ENCODE data around the gene CPLX3.

CPLX3 gene

DNA sequence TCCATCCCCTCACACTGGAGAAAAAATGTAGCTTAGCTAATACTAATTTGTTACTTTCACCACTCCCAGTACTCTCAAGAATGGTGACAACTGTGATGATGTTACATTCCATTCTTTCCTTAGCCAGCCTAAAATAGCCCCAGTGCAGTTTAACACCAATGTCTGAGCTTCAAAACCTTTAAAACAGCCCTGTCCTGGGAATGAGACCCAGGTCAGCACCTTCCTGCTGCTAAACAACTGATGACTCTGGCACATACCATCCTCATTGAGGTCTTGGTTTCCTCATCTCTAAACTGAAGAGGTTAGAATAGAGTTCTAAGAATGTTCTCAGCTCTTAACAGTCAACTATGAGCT is 42.9 kb downstream of the CPLX3 start:
- no peak overlapping the region for H3K4me3 ChIP-seq (IDR thresholded peaks at IDR 0.05; ENCODE audit: insufficient read depth, low read depth, low read length)
- H3K79me2 ChIP-seq (ENCODE audit: insufficient read depth, low read depth): peaks cover 57% of the 10 kb centered on the region; the same call in 1 of the 2 replicates
- no peak overlapping the region for H3K9ac ChIP-seq
- H3K4me1 ChIP-seq (ENCODE audit: low read depth, poor library complexity, severe bottlenecking): peaks cover 23% of the 10 kb centered on the region
- no peak overlapping the region for H2AFZ ChIP-seq (ENCODE audit: low read depth)
- H3K27me3 ChIP-seq (ENCODE audit: insufficient read depth, low read depth): no peaks in the 10 kb centered on the region
- no peak overlapping the region for H3K4me2 ChIP-seq
- H4K20me1 ChIP-seq (ENCODE audit: insufficient read depth): no peaks in the 10 kb centered on the region
- no peaks in the 10 kb centered on the region; the same call in 1 of the 2 replicates for H3K36me3 ChIP-seq (ENCODE audit: insufficient read depth)
- TF ChIP-seq, protein P1, sequence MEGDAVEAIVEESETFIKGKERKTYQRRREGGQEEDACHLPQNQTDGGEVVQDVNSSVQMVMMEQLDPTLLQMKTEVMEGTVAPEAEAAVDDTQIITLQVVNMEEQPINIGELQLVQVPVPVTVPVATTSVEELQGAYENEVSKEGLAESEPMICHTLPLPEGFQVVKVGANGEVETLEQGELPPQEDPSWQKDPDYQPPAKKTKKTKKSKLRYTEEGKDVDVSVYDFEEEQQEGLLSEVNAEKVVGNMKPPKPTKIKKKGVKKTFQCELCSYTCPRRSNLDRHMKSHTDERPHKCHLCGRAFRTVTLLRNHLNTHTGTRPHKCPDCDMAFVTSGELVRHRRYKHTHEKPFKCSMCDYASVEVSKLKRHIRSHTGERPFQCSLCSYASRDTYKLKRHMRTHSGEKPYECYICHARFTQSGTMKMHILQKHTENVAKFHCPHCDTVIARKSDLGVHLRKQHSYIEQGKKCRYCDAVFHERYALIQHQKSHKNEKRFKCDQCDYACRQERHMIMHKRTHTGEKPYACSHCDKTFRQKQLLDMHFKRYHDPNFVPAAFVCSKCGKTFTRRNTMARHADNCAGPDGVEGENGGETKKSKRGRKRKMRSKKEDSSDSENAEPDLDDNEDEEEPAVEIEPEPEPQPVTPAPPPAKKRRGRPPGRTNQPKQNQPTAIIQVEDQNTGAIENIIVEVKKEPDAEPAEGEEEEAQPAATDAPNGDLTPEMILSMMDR (conservative IDR thresholded peaks at IDR 0.05; ENCODE audit: low read depth, low read length): no peak
- no peak overlapping the region for H3K27ac ChIP-seq

DNA sequence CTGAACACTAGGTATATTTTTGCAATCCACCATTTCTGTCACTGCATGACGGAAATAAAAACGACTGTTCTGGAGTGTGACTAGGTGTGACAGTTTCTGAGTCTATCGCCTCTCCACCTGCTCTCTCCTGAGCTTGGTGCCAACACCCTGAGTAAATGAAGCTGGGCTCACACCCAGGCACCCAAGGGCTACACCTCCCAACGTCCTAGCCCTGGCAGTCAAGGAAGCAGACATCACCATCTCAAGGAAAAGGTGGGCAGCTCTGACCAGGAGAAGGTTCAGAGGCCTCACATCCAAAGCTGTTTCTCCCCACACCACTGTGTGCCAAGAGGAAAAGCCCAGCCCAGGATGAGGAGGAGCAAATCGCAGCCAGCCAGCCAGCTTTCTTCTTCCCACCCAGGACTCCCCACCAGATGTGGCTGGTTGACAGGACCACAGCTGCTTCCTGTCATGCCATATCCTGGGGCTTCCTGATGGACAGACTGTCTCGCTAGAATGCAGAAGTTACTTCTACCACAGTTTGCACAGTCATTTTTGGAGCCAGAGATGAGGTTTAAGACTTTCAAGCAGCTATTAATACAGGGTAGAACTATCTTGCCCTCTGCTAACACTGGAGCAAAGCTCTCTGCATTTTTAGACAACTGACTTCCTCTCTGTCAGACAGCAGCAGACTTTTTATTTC is 43.4 kb downstream of the CPLX3 start:
- TF ChIP-seq, protein P1 (conservative IDR thresholded peaks at IDR 0.05; ENCODE audit: low read depth, low read length): no peak
- no peaks in the 10 kb centered on the region for H4K20me1 ChIP-seq (ENCODE audit: insufficient read depth)
- no peak overlapping the region for H3K4me3 ChIP-seq (IDR thresholded peaks at IDR 0.05; ENCODE audit: insufficient read depth, low read depth, low read length)
- H3K27ac ChIP-seq: no peak overlapping the region
- H3K9ac ChIP-seq: no peak overlapping the region
- no peak overlapping the region; the same call in 1 of the 2 replicates for H3K4me2 ChIP-seq
- no peaks in the 10 kb centered on the region for H3K27me3 ChIP-seq (ENCODE audit: insufficient read depth, low read depth)
- no peaks in the 10 kb centered on the region; the same call in 1 of the 2 replicates for H3K36me3 ChIP-seq (ENCODE audit: insufficient read depth)
- peaks cover 23% of the 10 kb centered on the region for H3K4me1 ChIP-seq (ENCODE audit: low read depth, poor library complexity, severe bottlenecking)
- peaks cover 57% of the 10 kb centered on the region; the same call in 1 of the 2 replicates for H3K79me2 ChIP-seq (ENCODE audit: insufficient read depth, low read depth)
- no peak overlapping the region for H2AFZ ChIP-seq (ENCODE audit: low read depth)

DNA sequence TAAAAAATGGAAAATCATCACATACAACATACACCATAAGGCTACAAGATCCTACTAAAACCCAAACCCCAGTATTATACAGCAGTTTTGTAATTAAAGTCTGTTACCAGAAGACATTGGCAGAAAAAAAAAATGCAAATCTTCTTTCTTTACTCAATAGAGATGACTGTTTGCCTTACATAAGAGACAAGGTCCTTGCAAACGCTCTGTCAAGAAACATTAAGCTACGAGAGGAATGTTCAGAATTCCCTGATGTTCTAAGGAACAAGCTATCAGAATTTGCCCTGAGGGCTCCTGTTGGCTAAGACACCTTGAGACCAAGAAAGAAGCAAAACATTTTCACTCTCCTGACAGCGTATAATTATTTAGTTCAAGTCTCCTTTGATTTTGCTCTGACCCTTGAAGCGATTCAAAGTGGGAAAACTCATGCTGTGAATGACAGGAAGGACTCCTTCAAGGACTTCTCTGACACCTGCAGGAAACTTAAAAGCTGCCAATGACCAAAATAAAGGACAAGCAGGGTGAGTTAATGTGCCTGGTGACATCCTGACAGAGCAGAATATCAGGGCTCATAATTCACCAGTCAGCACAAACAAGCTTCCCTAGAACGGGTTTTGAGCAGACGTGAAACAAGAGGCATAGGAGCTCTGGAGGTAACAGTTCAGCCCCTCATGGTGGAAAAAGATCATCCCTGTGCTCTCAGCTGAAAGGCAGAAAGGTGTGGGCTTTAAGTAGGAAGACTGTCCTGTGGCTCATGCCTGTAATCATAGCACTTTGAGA is 44.2 kb downstream of the CPLX3 start:
- Histone ChIP-seq H3K4me2 (no peak overlapping the region; the same call in 1 of the 2 replicates), H4K20me1 (ENCODE audit: insufficient read depth) (no peaks in the 10 kb centered on the region), H3K79me2 (ENCODE audit: insufficient read depth, low read depth) (peaks cover 57% of the 10 kb centered on the region; the same call in 1 of the 2 replicates), H3K4me1 (ENCODE audit: low read depth, poor library complexity, severe bottlenecking) (peaks cover 23% of the 10 kb centered on the region), H3K4me3 (IDR thresholded peaks at IDR 0.05; ENCODE audit: insufficient read depth, low read depth, low read length) (no peak overlapping the region), H2AFZ (ENCODE audit: low read depth) (no peak overlapping the region), H3K27ac (no peak overlapping the region), H3K27me3 (ENCODE audit: insufficient read depth, low read depth) (no peaks in the 10 kb centered on the region), H3K36me3 (ENCODE audit: insufficient read depth) (no peaks in the 10 kb centered on the region; the same call in 1 of the 2 replicates), H3K9ac (no peak overlapping the region)
- TF ChIP-seq, protein P1 (conservative IDR thresholded peaks at IDR 0.05; ENCODE audit: low read depth, low read length): no peak

DNA sequence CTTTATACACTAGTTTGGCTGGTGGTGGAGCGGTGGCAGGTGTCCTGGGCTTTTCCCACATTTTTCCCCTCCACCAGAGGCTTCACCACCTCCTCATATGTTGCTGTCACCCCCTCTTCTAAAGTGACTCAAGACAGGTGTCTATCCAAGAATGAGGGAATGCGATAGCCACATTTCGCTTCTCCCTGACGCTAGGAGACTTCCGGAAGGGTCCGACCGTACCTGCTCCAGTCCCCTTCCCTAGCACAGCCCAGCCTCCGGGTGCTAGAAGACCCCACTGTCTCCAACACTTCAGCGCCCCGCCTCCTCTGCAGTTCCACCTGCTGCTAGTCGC is 46.2 kb downstream of the CPLX3 start:
- peak overlapping the region; percentile 61 for H3K27ac ChIP-seq
- peak overlapping the region; percentile 97; the same call in 1 of the 2 replicates for H2AFZ ChIP-seq (ENCODE audit: low read depth)

More for the DNA sequence above, 46.2 kb downstream of the CPLX3 start:
- Histone ChIP-seq H3K4me2 (peak overlapping the region; percentile 94), H3K4me3 (IDR thresholded peaks at IDR 0.05; ENCODE audit: insufficient read depth, low read depth, low read length) (no peak overlapping the region), H3K9ac (peak overlapping the region; percentile 82), H4K20me1 (ENCODE audit: insufficient read depth) (no peaks in the 10 kb centered on the region), H3K4me1 (ENCODE audit: low read depth, poor library complexity, severe bottlenecking) (peaks cover 23% of the 10 kb centered on the region), H3K27me3 (ENCODE audit: insufficient read depth, low read depth) (no peaks in the 10 kb centered on the region), H3K36me3 (ENCODE audit: insufficient read depth) (no peaks in the 10 kb centered on the region; the same call in 1 of the 2 replicates), H3K79me2 (ENCODE audit: insufficient read depth, low read depth) (peaks cover 49% of the 10 kb centered on the region; the same call in 1 of the 2 replicates)
- TF ChIP-seq, protein P1 (conservative IDR thresholded peaks at IDR 0.05; ENCODE audit: low read depth, low read length): no peak

Measured in KMS-11 (cell line).